GM19099 (cell line): ENCODE measurements around the gene COL16A1.

Experiments
- POLR2A ChIP-seq: IDR thresholded peaks from 3 replicates; pipeline ENCODE4 v1.6.1; 2011; ENCODE audit warnings: low read depth; ENCODE audit not compliant: insufficient read length; ENCODE audit errors: extremely low read depth

Gene COL16A1

GRCh38 chr1:31621847-31622730 is 81.7 kb downstream of the COL16A1 start:
- TF ChIP-seq POLR2A = no peak

- TF ChIP-seq POLR2A = no peak
Measured at GRCh38 chr1:31621498-31621820, 82.4 kb downstream of the COL16A1 start.

GRCh38 chr1:31620631-31621497 is 83.0 kb downstream of the COL16A1 start:
- TF ChIP-seq POLR2A = no peak

- no peak for TF ChIP-seq POLR2A
Measured at GRCh38 chr1:31618916-31619846, 84.6 kb downstream of the COL16A1 start.

- TF ChIP-seq POLR2A = no peak
Measured at GRCh38 chr1:31617916-31618746, 85.7 kb downstream of the COL16A1 start.

- TF ChIP-seq POLR2A = no peak
Measured at GRCh38 chr1:31617218-31617915, 86.5 kb downstream of the COL16A1 start, which contains the start of gene HCRTR1. Gene HCRTR1, plus strand, starts transcription at chr1:31617689. Its CDS starts 1,504 bp downstream, at chr1:31619193.

- no peak for TF ChIP-seq POLR2A
Measured at GRCh38 chr1:31615939-31616338, 87.9 kb downstream of the COL16A1 start.

GRCh38 chr1:31615414-31615813 is 88.4 kb downstream of the COL16A1 start:
- no peak for TF ChIP-seq POLR2A

GRCh38 chr1:31614414-31615005 is 89.3 kb downstream of the COL16A1 start:
- no peak for TF ChIP-seq POLR2A

- TF ChIP-seq POLR2A = no peak
Measured at GRCh38 chr1:31609514-31610118, 94.2 kb downstream of the COL16A1 start.

- no peak for TF ChIP-seq POLR2A
Measured at GRCh38 chr1:31607360-31607759, 96.5 kb downstream of the COL16A1 start.

- no peak for TF ChIP-seq POLR2A
Measured at GRCh38 chr1:31605908-31606427, 97.8 kb downstream of the COL16A1 start.
